ENCODE results near the gene GNG12. TPM values are rescaled to one million over a fixed set of nuclear protein-coding genes. Genes with fewer than 3 reads are reported as not detected.

Gene GNG12
- total and polyA plus RNA-seq, 3 experiments from 2014 or later = 0.71 to 0.77 TPM; not detected in 1

GRCh38 chr1:67690411-67690810, 142.9 kb downstream of the GNG12 start:
- DNase-seq = no peak
- ChIA-PET POLR2A (no interaction called here), CTCF (no interaction called here)
- Mint-ChIP-seq H3K36me3 (peaks cover 0 to 15% (median 6%) of the 10 kb centered on the region in 3 donors), H3K4me3 (no peak overlapping the region), H3K27me3 (no peaks in the 10 kb centered on the region), H3K9me3 (no peaks in the 10 kb centered on the region), H3K4me1 (peaks cover 9 to 11% (median 10%) of the 10 kb centered on the region in 3 donors), H3K27ac (no peak overlapping the region)
- H3K4me3 ChIP-seq (ENCODE audit: low read length) = no peak overlapping the region
- no peaks in the 10 kb centered on the region for H3K27me3 ChIP-seq (ENCODE audit: insufficient read depth, low read length, poor library complexity, severe bottlenecking)
- H3K36me3 ChIP-seq (ENCODE audit: insufficient read depth, low read length) = no peaks in the 10 kb centered on the region
- peaks cover 9% of the 10 kb centered on the region for H3K4me1 ChIP-seq (ENCODE audit: insufficient read depth, low read length)
- H3K9me3 ChIP-seq (ENCODE audit: low read length) = no peaks in the 10 kb centered on the region
- H3K27ac ChIP-seq (ENCODE audit: low read depth, low read length) = no peak overlapping the region

DNA sequence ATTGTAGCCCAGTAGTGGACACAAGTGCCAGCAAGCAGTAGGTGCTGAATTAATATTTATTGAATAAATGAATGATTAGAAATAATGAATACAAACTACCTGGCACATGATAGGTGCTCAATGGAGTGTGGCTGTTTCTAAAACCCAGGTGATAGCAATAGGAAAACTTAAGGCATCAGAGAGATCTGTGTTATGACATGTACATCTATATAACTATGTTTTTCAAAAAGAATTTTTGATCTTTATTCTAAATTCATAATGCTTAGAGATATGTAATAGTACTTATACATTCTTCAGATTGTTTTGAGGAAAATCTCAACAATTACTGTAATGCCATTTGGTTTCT, 143.3 kb downstream of the GNG12 start:
- H3K36me3 ChIP-seq (ENCODE audit: insufficient read depth, low read length) = no peaks in the 10 kb centered on the region
- Mint-ChIP-seq H3K36me3 (peaks cover 0 to 17% (median 6%) of the 10 kb centered on the region in 3 donors), H3K27me3 (no peaks in the 10 kb centered on the region), H3K4me3 (no peak overlapping the region), H3K4me1 (peaks cover 9 to 12% (median 10%) of the 10 kb centered on the region in 3 donors), H3K9me3 (no peaks in the 10 kb centered on the region), H3K27ac (no peak overlapping the region)
- ChIA-PET CTCF (no interaction called here), POLR2A (no interaction called here)
- DNase-seq = no peak
- peaks cover 9% of the 10 kb centered on the region for H3K4me1 ChIP-seq (ENCODE audit: insufficient read depth, low read length)
- H3K27me3 ChIP-seq (ENCODE audit: insufficient read depth, low read length, poor library complexity, severe bottlenecking) = no peaks in the 10 kb centered on the region
- no peak overlapping the region for H3K27ac ChIP-seq (ENCODE audit: low read depth, low read length)
- H3K9me3 ChIP-seq (ENCODE audit: low read length) = no peaks in the 10 kb centered on the region
- no peak overlapping the region for H3K4me3 ChIP-seq (ENCODE audit: low read length)

DNA sequence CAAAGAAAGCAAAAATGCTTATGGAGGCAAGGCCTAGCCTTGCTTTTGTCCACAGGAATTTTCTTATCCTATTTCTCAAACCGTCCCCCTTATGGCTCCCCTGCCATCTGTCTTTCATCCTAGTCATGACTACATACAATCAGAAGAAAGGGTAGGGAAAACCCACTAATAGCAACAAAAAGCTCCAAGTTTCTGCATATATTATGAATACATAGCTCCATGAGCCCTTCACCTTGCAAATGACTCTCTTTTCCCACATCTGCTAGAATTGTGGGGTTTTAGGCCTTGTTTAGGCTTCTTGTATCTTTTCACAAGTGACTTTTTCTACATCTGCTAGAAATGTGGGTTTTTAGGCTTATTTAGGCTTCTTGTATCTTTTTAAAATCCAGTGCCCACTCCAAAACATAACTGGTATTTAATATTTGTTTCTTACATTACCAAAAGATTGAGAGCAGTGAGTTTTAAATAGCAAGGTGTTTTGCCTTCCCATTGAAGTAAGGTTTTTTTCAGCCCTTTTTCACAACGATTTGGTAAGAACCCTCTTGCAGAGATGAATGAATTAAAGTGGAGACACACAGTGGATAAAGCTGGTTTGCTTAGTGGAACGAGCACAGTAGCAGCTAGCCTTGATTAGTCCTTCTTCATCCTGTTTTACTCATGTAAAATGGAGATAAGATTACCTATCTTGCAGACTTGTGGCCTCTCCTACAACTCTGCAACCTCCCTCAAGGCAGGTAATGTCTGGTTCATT, 143.8 kb downstream of the GNG12 start:
- no peaks in the 10 kb centered on the region for H3K9me3 Mint-ChIP-seq
- peaks cover 0 to 18% (median 6%) of the 10 kb centered on the region in 3 donors for H3K36me3 Mint-ChIP-seq
- DNase-seq = no peak
- peaks cover 11% of the 10 kb centered on the region for H3K4me1 ChIP-seq (ENCODE audit: insufficient read depth, low read length)
- H3K36me3 ChIP-seq (ENCODE audit: insufficient read depth, low read length) = no peaks in the 10 kb centered on the region
- no peaks in the 10 kb centered on the region for H3K27me3 ChIP-seq (ENCODE audit: insufficient read depth, low read length, poor library complexity, severe bottlenecking)
- peaks cover 12 to 17% (median 14%) of the 10 kb centered on the region in 3 donors for H3K4me1 Mint-ChIP-seq
- no peaks in the 10 kb centered on the region for H3K27me3 Mint-ChIP-seq
- H3K27ac Mint-ChIP-seq = peak overlapping the region in 2 of 8 donors; percentile 7 to 34
- no peaks in the 10 kb centered on the region for H3K9me3 ChIP-seq (ENCODE audit: low read length)
- ChIA-PET CTCF (no interaction called here), POLR2A (no interaction called here)
- peak overlapping the region; percentile 49 for H3K27ac ChIP-seq (ENCODE audit: low read depth, low read length)
- no peak overlapping the region for H3K4me3 ChIP-seq (ENCODE audit: low read length)
- H3K4me3 Mint-ChIP-seq = peak overlapping the region in 1 of 7 donors; percentile 46

- peak overlapping the region in 2 of 8 donors; percentile 34 to 61 for H3K27ac Mint-ChIP-seq
- ChIA-PET CTCF (no interaction called here), POLR2A (no interaction called here)
- H3K4me1 ChIP-seq (ENCODE audit: insufficient read depth, low read length) = peaks cover 15% of the 10 kb centered on the region
- no peaks in the 10 kb centered on the region for H3K36me3 ChIP-seq (ENCODE audit: insufficient read depth, low read length)
- H3K9me3 Mint-ChIP-seq = no peaks in the 10 kb centered on the region
- H3K4me1 Mint-ChIP-seq = peaks cover 15 to 25% (median 21%) of the 10 kb centered on the region in 3 donors
- no peaks in the 10 kb centered on the region for H3K9me3 ChIP-seq (ENCODE audit: low read length)
- H3K27me3 ChIP-seq (ENCODE audit: insufficient read depth, low read length, poor library complexity, severe bottlenecking) = no peaks in the 10 kb centered on the region
- no peaks in the 10 kb centered on the region for H3K27me3 Mint-ChIP-seq
- peak overlapping the region; percentile 49 for H3K27ac ChIP-seq (ENCODE audit: low read depth, low read length)
- no peak overlapping the region for H3K4me3 ChIP-seq (ENCODE audit: low read length)
- peaks cover 0 to 18% (median 6%) of the 10 kb centered on the region in 3 donors for H3K36me3 Mint-ChIP-seq
- peak overlapping the region in 1 of 7 donors; percentile 46 for H3K4me3 Mint-ChIP-seq
- no peak for DNase-seq
Measured at GRCh38 chr1:67688526-67689219, 144.6 kb downstream of the GNG12 start.

DNA sequence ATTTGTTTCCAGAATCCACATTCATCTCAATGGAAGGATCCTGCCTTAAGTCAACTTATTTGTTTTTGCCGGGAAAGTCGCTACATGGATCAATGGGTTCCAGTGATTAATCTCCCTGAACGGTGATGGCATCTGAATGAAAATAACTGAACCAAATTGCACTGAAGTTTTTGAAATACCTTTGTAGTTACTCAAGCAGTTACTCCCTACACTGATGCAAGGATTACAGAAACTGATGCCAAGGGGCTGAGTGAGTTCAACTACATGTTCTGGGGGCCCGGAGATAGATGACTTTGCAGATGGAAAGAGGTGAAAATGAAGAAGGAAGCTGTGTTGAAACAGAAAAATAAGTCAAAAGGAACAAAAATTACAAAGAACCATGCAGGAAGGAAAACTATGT, 145.6 kb downstream of the GNG12 start:
- CTCF ChIA-PET = no interaction called here

GRCh38 chr1:67687198-67687545, 146.1 kb downstream of the GNG12 start:
- peak overlapping the region; percentile 63 for H3K4me3 ChIP-seq (ENCODE audit: low read length)
- peaks cover 15% of the 10 kb centered on the region for H3K4me1 ChIP-seq (ENCODE audit: insufficient read depth, low read length)
- peaks cover 15 to 30% (median 25%) of the 10 kb centered on the region in 3 donors for H3K4me1 Mint-ChIP-seq
- H3K27me3 Mint-ChIP-seq = no peaks in the 10 kb centered on the region
- H3K9me3 Mint-ChIP-seq = no peaks in the 10 kb centered on the region
- CTCF ChIA-PET = interaction anchor here (1.1 to 1.9 kb wide), 2 partner anchors 14 to 16 kb away, joined by 4 read pairs; no protein-coding TSS in a partner anchor
- peak overlapping the region; percentile 93 to 99 (median 97) for H3K4me3 Mint-ChIP-seq
- H3K36me3 ChIP-seq (ENCODE audit: insufficient read depth, low read length) = no peaks in the 10 kb centered on the region
- H3K27ac ChIP-seq (ENCODE audit: low read depth, low read length) = peak overlapping the region; percentile 74
- H3K9me3 ChIP-seq (ENCODE audit: low read length) = no peaks in the 10 kb centered on the region
- no peaks in the 10 kb centered on the region for H3K27me3 ChIP-seq (ENCODE audit: insufficient read depth, low read length, poor library complexity, severe bottlenecking)
- peaks cover 0 to 18% (median 6%) of the 10 kb centered on the region in 3 donors for H3K36me3 Mint-ChIP-seq
- POLR2A ChIA-PET = no interaction called here
- peak overlapping the region in 7 of 8 donors; percentile 58 to 95 (median 86) for H3K27ac Mint-ChIP-seq
- no peak for DNase-seq

More for the DNA sequence above, 145.6 kb downstream of the GNG12 start:
- POLR2A ChIA-PET = no interaction called here
- Mint-ChIP-seq H3K4me3 (peak overlapping the region in 3 of 7 donors; percentile 1 to 54 (median 11)), H3K4me1 (peaks cover 15 to 30% (median 25%) of the 10 kb centered on the region in 3 donors), H3K27ac (peak overlapping the region in 1 of 8 donors; percentile 74), H3K36me3 (peaks cover 0 to 18% (median 6%) of the 10 kb centered on the region in 3 donors), H3K9me3 (no peaks in the 10 kb centered on the region), H3K27me3 (no peaks in the 10 kb centered on the region)
- Histone ChIP-seq H3K4me1 (ENCODE audit: insufficient read depth, low read length) (peaks cover 15% of the 10 kb centered on the region), H3K9me3 (ENCODE audit: low read length) (no peaks in the 10 kb centered on the region), H3K4me3 (ENCODE audit: low read length) (no peak overlapping the region), H3K36me3 (ENCODE audit: insufficient read depth, low read length) (no peaks in the 10 kb centered on the region), H3K27ac (ENCODE audit: low read depth, low read length) (peak overlapping the region; percentile 12), H3K27me3 (ENCODE audit: insufficient read depth, low read length, poor library complexity, severe bottlenecking) (no peaks in the 10 kb centered on the region)
- DNase-seq = no peak

DNA sequence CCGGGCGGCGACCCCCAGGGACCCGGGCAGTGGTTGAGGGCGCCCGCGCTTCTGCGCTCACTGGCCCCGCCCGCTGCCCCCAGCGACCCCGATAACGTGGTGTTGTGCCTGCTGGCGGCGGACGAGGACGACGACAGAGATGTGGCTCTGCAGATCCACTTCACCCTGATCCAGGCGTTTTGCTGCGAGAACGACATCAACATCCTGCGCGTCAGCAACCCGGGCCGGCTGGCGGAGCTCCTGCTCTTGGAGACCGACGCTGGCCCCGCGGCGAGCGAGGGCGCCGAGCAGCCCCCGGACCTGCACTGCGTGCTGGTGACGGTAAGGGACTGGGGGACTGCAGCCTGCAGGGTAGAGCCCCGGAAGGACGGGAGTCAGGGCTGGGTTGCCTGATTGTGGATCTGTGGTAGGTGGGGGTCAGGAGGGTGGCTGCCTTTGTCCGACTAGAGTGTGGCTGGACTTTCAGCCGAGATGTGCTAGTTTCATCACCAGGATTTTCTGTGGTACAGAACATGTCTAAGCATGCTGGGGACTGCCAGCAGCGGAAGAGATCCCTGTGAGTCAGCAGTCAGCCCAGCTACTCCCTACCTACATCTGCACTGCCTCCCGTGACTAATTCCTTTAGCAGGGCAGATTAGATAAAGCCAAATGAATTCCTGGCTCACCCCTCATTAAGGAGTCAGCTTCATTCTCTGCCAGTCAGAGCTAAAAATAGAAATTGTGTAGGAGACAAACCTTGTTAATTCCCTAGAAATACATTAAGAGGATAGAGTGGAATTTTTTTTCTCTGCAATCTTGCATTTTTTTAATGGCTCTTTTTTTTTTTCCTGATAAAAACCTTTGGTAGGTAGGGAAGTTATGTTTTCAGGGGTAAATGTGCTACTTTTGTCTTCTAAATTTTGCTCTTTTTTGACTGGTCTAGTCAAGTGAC, 146.7 kb downstream of the GNG12 start:
- Mint-ChIP-seq H3K36me3 (peaks cover 0 to 18% (median 6%) of the 10 kb centered on the region in 3 donors), H3K4me3 (peak overlapping the region; percentile 93 to 99 (median 97)), H3K4me1 (peaks cover 15 to 30% (median 25%) of the 10 kb centered on the region in 3 donors), H3K27ac (peak overlapping the region; percentile 63 to 95 (median 88)), H3K27me3 (no peaks in the 10 kb centered on the region), H3K9me3 (no peaks in the 10 kb centered on the region)
- DNase-seq = peak; percentile 45 to 78 (median 71)
- ChIA-PET CTCF (interaction anchor here (1.1 to 2.4 kb wide), 6 partner anchors 12 to 153 kb away, joined by 4 to 7 read pairs (median 4); no protein-coding TSS in a partner anchor), POLR2A (interaction anchor here (0.6 to 1.4 kb wide), 2 partner anchors 258 to 757 kb away, joined by 3 to 4 read pairs; no protein-coding TSS in a partner anchor)
- Histone ChIP-seq H3K27ac (ENCODE audit: low read depth, low read length) (peak overlapping the region; percentile 74), H3K36me3 (ENCODE audit: insufficient read depth, low read length) (no peaks in the 10 kb centered on the region), H3K27me3 (ENCODE audit: insufficient read depth, low read length, poor library complexity, severe bottlenecking) (no peaks in the 10 kb centered on the region), H3K9me3 (ENCODE audit: low read length) (no peaks in the 10 kb centered on the region), H3K4me1 (ENCODE audit: insufficient read depth, low read length) (peaks cover 15% of the 10 kb centered on the region), H3K4me3 (ENCODE audit: low read length) (peak overlapping the region; percentile 63)
